WTC11 (cell line): ENCODE results near the gene TIPARP.

Experiments used
- ATF6 ChIP-seq: sonication (generic); formaldehyde crosslinking; IDR thresholded peaks from 2 replicates; pipeline ENCODE4 v1.8.1; 2023; ENCODE audit warnings: mild to moderate bottlenecking, missing genetic modification reagents
- CREM ChIP-seq: sonication (generic); formaldehyde crosslinking; IDR thresholded peaks from 2 replicates; pipeline ENCODE4 v1.8.1; 2022; ENCODE audit warnings: mild to moderate bottlenecking, missing genetic modification reagents, moderate library complexity
- CTCF ChIP-seq: fragments of 200-600 bp; IDR thresholded peaks from 2 replicates; pipeline ENCODE4 v1.8.0; 2022; ENCODE audit warnings: antibody characterized with exemption
- FOXP1 ChIP-seq: sonication (generic); formaldehyde crosslinking; IDR thresholded peaks from 2 replicates; pipeline ENCODE4 v1.8.0; 2022; ENCODE audit warnings: missing genetic modification reagents, mild to moderate bottlenecking, moderate library complexity, borderline replicate concordance
- JUN ChIP-seq: sonication (generic); formaldehyde crosslinking; IDR thresholded peaks from 2 replicates; pipeline ENCODE4 v1.8.0; 2023; ENCODE audit warnings: mild to moderate bottlenecking, missing genetic modification reagents
- MAX ChIP-seq: sonication (generic); formaldehyde crosslinking; IDR thresholded peaks from 2 replicates; pipeline ENCODE4 v1.8.0; 2022; ENCODE audit warnings: mild to moderate bottlenecking, missing genetic modification reagents

- TF ChIP-seq FOXP1 (CRISPR knock-in tag) (no peak), CTCF (no peak), JUN (CRISPR knock-in tag) (no peak), MAX (CRISPR knock-in tag) (no peak), ATF6 (CRISPR knock-in tag) (no peak), CREM (CRISPR knock-in tag) (no peak)
These were observed 15.1 kb upstream of the TIPARP start for GRCh38 chr3:156659260-156659659.
